NOMO-1 treated with dmso at 0.1 percent for 144 hours (cell line): Measurements from ENCODE around the gene DDI2.

Experiments
- DNase-seq: peaks from one replicate; lab custom pipeline; 2025; ENCODE audit not compliant: unreplicated experiment; lab: John Stamatoyannopoulos, UW

The DDI2 gene

GRCh38 chr1:15605398-15606383 is 11.6 kb upstream of the DDI2 start:
- no peak for DNase-seq

DNA sequence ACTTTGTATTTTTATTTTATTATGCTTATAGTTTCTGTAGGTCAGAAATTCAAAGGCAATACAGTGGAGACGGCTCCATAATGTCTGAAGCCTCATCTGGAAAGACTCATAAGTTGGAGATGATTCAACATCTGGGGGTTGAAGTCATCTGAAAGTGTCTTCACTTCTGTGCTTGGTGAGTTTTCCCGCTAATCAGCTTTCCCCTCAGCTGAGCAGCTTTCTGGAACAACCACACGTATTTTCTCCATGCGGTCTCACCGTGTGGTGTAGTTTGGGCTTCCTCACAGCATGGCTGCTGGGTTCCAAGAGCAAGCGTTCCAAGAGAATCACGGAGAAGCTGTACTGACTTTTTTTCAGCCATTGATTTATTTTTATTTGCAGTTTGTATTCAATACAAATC is 7.6 kb upstream of the DDI2 start:
- no peak for DNase-seq

GRCh38 chr1:15610167-15610566 is 7.1 kb upstream of the DDI2 start:
- DNase-seq = no peak

GRCh38 chr1:15616373-15617172 is 685 bp upstream of the DDI2 start:
- no peak for DNase-seq

DNA sequence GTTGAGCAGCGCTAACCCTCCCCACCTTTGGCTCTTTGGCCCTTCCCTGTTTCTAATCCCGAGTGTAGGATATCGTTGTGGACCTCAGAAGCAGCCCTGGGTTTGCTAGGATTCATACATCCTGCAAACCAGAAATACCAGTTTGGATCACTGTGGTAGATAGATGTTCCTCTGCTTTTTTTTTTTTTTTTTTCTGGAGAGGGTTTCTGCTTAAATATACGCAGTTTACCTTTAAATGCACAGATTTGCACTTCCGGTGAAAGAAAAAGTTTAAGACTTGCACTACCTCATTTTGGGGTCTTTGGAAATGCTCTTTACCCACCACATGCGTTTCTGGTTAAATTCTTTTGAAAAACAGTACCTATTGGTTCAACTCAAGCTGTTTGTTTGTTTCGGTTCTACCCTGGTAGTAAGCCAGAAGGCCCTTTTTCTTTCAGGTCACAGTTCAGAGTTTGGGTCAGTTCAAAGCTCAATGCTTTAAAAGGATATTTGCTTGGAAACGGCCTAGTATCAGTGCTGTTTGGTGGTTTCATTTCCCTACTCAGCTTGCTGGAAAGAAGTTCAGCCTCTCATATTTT is 908 bp downstream of the DDI2 start:
- DNase-seq = no peak

- peak; percentile 6 for DNase-seq
Measured at GRCh38 chr1:15618655-15619525, 1.6 kb downstream of the DDI2 start.

- no peak for DNase-seq
Measured at GRCh38 chr1:15620155-15620545, 2.9 kb downstream of the DDI2 start.

DNA sequence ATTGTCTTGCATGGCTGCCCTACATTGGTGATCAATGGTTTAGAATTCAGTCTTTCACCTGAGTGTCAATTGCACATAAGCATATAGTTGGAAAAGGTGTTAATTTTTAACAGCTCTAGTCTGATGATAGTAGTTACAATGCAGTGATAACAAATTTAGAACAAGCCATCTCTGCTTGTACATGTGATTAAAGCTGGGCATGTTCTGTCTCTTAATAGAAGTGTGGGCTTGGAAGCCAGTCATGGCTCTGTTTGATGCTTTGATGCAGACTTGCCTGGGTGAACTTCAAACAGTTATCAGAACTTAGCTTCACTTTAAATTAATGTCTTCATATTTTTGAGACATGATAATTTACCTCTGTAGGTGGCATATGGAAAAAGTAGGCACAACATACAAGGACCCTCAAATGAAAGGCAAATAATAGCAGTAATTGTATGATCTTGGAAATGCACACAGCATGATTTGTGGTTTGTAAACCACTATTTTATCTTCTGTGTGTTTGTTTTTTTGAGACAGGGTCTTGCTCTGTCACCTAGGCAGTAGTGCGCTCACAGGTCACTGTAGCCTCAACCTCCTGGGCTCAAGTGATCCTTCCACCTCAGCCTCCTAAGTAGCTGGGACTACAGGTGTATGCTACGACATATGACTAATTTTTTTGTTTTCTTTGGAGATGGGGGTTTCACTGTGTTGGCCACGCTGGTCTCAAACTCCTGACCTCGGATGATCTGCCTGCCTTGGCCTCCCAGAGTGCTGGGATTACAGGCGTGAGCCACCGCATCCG is 3.8 kb downstream of the DDI2 start:
- no peak for DNase-seq

- no peak for DNase-seq
Measured at GRCh38 chr1:15621975-15622374, 4.7 kb downstream of the DDI2 start.

GRCh38 chr1:15622712-15623373 is 5.6 kb downstream of the DDI2 start:
- DNase-seq = no peak

GRCh38 chr1:15623435-15623834 is 6.2 kb downstream of the DDI2 start:
- DNase-seq = no peak

- no peak for DNase-seq
Measured at GRCh38 chr1:15624133-15624714, 7.0 kb downstream of the DDI2 start.

GRCh38 chr1:15625056-15625917 is 8.0 kb downstream of the DDI2 start:
- DNase-seq = no peak

- DNase-seq = no peak
Measured at GRCh38 chr1:15626269-15626950, 9.2 kb downstream of the DDI2 start.

DNA sequence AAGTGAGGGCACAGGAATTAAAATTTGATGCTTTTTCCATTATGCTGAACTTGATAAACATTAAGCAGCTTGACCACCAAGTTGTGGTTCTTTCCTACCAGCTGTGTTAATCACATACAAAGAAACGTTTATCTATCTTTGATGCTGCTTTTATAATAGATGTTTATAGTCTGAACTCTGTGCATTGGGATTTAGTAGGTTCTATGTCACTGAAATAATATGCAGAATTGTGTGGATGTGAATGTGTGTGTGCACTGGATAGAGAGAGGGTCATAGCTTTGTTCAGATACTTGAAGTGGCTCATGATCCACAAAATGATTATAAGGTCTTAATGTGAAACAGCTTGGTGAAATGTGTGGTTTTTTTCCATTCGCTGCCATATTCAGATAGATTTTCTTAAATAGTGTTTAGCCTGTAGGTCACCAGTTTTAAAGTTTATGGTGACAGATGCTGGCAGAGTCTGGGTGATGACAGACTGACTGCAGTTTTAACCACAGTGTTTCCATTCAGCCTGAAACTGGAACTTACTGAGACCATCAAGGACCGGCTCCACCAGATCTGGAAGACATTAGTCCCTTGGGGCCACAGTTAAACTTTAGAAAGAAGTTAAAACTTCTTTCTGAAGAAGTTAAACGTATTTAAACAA is 10.2 kb downstream of the DDI2 start:
- no peak for DNase-seq

- DNase-seq = no peak
Measured at GRCh38 chr1:15628003-15628402, 10.7 kb downstream of the DDI2 start.
